GF-D8 (cell line): ENCODE results near the gene NTN1.

Experiments
- DNase-seq: peaks from one replicate; lab custom pipeline; 2025; lab: John Stamatoyannopoulos, UW

The NTN1 gene

DNA sequence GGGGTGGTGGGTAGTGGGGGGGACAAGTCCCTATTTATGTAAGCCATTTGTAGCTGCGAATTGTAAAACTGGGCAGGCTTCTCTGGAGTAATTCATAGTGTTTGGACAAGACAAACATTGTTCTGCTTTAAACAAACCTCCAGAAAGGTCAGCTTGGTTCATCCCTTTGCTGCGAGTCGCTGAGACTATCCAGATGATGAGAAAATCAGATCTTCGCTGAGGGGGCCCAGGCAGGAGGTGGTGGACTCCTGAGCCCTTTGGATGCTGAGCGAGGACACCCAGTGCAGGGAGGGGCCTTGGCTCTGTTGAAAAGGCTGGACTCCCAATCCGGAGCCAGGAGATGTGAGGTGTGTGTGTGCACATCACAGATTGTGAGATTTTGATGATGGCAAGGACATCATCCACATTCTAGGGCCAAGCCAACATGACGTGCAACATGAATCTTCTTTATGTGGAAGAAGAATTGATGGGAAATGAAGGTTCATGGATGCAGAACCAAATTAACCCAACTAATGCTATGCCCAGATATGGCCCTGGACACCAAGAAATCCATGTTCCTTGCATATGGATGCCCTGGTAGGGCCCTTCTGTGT is 15.0 kb upstream of the NTN1 start:
- no peak for DNase-seq

DNA sequence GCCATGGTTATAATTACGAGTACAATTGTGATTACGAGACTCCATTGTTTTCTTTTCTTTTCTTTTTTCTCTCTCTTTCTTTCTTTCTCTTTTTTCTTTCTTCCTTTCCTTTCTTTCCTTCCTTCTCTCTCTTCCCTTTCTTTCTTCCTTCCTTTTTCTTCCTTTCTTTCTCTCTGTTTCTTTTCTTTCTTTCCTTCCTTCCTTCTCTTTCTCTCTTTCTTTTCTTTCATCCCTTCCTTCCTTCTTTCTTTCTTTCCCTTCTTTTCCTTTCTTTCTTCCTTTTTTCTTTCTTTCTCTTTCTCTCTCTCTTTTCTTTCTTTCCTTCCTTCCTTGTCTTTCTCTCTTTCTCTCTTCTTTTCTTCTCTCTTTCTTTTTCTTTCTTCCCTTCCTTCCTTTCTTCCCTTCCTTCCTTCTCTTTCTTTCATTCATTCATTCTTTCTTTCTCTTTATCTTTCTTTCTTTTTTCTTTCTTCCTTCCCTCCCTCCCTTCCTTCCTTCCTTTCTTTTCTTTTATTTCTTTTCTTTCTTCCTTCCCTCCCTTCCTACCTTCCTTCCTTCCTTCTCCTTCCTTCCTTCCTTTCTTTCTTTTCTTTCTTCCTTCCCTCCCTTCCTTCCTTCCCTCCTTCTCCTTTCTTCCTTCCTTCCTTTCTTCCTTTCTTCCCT is 14.1 kb upstream of the NTN1 start:
- DNase-seq: no peak

- DNase-seq: no peak
These were observed 12.2 kb upstream of the NTN1 start for GRCh38 chr17:9009096-9009495.

DNA sequence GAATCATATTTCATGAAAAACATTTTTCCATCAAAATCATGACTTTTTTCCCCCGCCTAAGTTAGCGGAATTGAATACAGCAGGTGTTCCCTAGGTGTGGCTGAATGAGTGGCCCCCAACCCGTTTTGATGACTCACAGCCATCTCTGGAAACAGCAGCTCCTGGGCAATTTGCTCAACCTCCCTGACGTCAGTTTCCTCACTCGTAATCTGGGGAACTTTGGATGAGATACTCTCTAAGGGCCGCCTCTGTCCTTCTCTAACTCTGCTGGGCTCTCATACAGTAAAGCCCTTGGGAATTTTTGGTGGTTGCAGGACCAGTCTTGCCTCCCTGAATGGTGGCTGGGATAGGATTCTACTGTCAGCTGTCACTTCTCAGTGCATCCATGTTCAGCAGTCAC is 11.6 kb upstream of the NTN1 start:
- no peak for DNase-seq

- no peak for DNase-seq
These were observed 10.3 kb upstream of the NTN1 start for GRCh38 chr17:9011001-9011400.

GRCh38 chr17:9016941-9017552 is 4.3 kb upstream of the NTN1 start:
- DNase-seq: peak; percentile 8

DNA sequence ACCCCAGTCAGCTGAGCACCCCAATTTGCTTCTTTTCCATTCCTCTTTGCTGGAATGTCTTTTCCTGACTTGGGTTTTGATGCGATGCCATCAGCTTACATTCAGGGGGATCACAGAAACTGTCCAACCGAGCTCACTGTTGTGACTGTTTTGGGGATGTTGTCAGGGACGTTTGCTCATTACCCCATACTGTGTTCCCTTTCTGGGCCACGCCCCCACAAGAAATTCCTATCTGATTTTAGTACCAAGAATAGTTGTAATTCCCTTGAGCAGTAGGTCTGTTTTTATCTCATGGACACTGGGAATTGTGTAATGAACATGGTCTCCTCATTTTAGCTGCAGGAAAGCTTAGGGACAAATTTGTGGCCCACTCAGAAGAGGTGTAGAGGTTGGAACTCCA is 2.6 kb upstream of the NTN1 start:
- DNase-seq: no peak

DNA sequence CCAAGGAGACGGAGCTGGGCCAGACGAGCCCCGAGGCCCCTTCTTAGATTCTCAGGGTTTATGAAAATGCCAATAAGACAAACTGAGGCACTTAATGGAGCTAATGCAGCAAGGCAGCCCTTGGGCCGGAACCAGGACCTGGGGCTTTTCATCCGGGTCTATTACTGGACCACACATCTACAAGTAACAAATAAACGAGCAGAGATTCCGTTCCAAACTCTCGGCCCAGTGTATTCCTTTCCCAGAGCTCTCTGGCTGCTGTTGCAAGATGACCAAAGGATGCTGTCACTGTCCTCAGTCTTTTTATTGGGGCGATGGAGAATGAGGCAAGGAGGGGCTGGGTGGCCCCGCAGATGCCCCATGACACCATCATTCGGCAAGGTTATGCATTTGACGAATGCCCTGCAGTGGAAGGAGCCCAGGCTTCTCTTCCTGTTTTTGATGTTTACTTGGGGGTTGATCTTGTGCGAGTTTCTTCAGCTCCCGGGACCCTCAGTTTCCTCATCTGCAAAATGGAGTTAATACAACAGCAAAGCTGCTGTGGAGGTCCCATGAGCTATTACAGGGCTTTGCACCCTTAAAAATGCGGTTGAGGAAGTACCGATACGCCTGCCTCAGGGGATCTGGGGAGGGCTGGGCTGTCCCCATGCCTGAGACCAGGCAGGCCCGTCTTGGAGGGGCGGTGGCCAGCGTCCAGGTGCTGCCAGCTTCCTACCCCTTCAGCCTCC is 1.1 kb upstream of the NTN1 start:
- no peak for DNase-seq

GRCh38 chr17:9020824-9021157 is 519 bp upstream of the NTN1 start:
- no peak for DNase-seq

DNA sequence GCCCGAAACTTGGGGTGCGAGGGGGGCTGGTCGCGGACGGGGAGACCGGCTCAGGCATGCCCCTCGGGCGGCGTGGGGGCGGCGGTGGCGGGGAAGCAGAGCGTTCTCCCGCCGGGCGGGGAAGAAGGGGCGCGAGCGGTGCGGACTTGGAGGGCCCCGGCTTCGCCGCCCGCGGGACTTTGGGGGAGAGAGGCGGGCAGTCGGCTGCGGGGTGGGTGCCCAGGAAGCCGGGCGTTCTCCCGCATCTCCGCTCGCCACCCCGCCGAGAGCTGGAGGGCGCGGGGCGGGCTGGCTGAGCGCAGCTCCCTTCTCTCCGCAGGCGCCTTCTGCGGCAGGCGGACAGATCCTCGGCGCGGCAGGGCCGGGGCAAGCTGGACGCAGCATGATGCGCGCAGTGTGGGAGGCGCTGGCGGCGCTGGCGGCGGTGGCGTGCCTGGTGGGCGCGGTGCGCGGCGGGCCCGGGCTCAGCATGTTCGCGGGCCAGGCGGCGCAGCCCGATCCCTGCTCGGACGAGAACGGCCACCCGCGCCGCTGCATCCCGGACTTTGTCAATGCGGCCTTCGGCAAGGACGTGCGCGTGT is 772 bp downstream of the NTN1 start:
- no peak for DNase-seq

DNA sequence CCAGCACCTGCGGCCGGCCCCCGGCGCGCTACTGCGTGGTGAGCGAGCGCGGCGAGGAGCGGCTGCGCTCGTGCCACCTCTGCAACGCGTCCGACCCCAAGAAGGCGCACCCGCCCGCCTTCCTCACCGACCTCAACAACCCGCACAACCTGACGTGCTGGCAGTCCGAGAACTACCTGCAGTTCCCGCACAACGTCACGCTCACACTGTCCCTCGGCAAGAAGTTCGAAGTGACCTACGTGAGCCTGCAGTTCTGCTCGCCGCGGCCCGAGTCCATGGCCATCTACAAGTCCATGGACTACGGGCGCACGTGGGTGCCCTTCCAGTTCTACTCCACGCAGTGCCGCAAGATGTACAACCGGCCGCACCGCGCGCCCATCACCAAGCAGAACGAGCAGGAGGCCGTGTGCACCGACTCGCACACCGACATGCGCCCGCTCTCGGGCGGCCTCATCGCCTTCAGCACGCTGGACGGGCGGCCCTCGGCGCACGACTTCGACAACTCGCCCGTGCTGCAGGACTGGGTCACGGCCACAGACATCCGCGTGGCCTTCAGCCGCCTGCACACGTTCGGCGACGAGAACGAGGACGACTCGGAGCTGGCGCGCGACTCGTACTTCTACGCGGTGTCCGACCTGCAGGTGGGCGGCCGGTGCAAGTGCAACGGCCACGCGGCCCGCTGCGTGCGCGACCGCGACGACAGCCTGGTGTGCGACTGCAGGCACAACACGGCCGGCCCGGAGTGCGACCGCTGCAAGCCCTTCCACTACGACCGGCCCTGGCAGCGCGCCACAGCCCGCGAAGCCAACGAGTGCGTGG is 1.5 kb downstream of the NTN1 start:
- DNase-seq: no peak

- no peak for DNase-seq
These were observed 2.3 kb downstream of the NTN1 start for GRCh38 chr17:9023392-9024218.

DNA sequence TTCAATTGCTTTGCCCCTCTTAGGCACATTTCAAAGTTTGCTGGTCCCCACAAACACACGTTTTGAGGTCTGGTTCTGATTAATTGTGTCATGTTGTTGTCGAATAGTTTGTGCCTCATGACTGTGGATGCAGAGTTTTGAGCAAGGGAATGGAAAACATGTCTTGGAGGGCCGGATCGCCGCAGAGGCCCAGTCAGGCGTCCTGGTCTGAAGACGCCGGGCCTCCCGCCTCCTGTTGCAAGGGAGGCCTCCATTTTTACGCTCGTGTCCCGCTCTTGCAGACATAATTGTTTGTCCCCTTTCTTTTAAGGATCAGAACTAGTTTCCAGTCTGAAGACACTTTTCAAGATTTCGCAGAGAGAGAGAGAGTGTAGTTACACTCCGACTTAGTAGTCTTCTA is 3.2 kb downstream of the NTN1 start:
- no peak for DNase-seq

- no peak for DNase-seq
These were observed 5.4 kb downstream of the NTN1 start for GRCh38 chr17:9026741-9027140.

GRCh38 chr17:9028202-9028987 is 7.1 kb downstream of the NTN1 start:
- DNase-seq: no peak

GRCh38 chr17:9028988-9029570 is 7.8 kb downstream of the NTN1 start:
- no peak for DNase-seq

DNA sequence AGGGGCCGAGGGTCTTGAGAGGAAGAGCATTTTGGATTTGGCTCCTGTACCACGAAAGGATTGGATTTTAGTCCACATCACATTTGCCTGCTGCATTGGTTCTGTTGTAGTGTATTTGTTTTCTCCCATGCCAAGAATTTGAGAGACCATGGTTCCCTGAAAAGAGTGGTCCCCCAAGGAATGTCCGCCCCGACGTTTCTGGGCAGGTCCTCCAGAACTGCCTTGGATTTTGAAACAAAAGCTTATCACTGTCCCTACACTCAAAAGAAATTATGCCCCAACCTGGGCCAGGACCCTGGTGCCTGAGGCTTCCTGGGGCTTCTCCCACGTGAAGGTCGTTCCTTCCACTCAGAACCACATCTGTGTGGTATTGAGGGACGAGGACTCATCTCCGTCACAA is 10.8 kb downstream of the NTN1 start:
- no peak for DNase-seq

DNA sequence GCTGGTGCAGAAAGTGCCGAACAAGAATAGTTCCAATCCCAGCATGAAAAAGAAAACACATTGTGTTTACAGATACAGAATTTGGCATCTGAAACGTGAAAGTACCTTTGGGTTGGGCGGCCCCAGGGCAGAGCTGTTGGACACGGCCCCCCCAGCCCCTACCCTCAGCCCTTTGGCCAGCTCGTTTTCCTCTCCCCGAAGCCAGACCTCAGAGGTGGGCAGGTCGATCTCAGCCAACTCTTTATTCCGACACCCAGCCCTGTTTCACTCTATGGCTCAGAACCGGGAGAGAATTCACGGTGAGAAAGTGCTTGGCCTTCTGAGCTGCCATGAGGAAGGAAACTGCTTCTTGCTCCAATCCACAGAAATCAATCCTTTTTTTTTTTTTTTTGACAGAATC is 11.3 kb downstream of the NTN1 start:
- DNase-seq: no peak

- DNase-seq: no peak
These were observed 13.9 kb downstream of the NTN1 start for GRCh38 chr17:9035249-9035648.

DNA sequence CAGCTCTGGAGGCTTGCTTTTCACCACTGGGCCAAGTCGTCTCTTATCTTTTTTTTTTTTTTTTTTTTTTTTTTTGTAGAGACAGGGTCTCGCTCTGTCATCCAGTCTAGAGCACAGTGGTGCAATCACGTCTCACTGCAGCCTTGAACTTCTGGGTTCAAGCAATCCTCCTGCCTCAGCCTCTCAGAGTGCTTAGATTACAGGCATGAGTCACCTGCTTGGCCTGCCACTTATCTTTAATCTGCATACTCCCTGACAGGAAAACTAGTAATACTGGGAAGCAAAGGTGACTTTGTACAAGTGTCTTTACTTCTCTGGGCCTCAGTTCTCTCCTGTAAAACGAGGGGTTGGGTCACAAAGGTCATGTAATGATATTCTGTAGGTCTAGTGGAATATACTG is 15.0 kb downstream of the NTN1 start:
- DNase-seq: no peak
